Neuronal stem cell (in vitro differentiated cells): ENCODE results near the gene BTNL9.

Experiments
- DNase-seq: peaks from one replicate; pipeline ENCODE4 v3.0.0-alpha.2; 2013; ENCODE audit warnings: low spot score
- H2AFZ ChIP-seq: one replicate; pipeline ENCODE4 v1.6.1; 2013; ENCODE audit warnings: mild to moderate bottlenecking, low read length, inconsistent platforms
- H2AK5ac ChIP-seq: 2 replicates; pipeline ENCODE4 v1.6.1; 2013; ENCODE audit warnings: low read depth, mild to moderate bottlenecking, inconsistent platforms, low read length, moderate library complexity, mixed read lengths
- H2BK120ac ChIP-seq: 2 replicates; pipeline ENCODE4 v1.6.1; 2013; ENCODE audit warnings: low read depth, mild to moderate bottlenecking, inconsistent platforms, low read length, moderate library complexity, mixed read lengths
- H2BK12ac ChIP-seq: one replicate; pipeline ENCODE4 v1.6.1; 2013; ENCODE audit warnings: low read length, inconsistent platforms
- H2BK15ac ChIP-seq: 2 replicates; pipeline ENCODE4 v1.6.1; 2013; ENCODE audit warnings: mild to moderate bottlenecking, low read length, inconsistent platforms, mixed read lengths
- H2BK5ac ChIP-seq: one replicate; pipeline ENCODE4 v1.6.1; 2013; ENCODE audit warnings: inconsistent platforms, mild to moderate bottlenecking, low read length, moderate library complexity
- H3K14ac ChIP-seq: one replicate; pipeline ENCODE4 v1.6.1; 2013; ENCODE audit warnings: low read length, inconsistent platforms
- H3K18ac ChIP-seq: 2 replicates; pipeline ENCODE4 v1.6.1; 2013; ENCODE audit warnings: low read length, inconsistent platforms
- H3K23ac ChIP-seq: 2 replicates; pipeline ENCODE4 v1.6.1; 2013; ENCODE audit warnings: low read depth, mild to moderate bottlenecking, mixed read lengths, low read length, inconsistent platforms; ENCODE audit not compliant: poor library complexity
- H3K27ac ChIP-seq: replicated peaks from 3 replicates; pipeline ENCODE4 v1.5.1; 2013; ENCODE audit warnings: low read length, inconsistent platforms
- H3K27me3 ChIP-seq, 3 experiments: 2 replicates each; pipeline ENCODE4 v1.6.1; 2013; ENCODE audit warnings: low read length in 3 of 3, mild to moderate bottlenecking in 2 of 3, inconsistent platforms in 1 of 3, low read depth in 1 of 3, mixed read lengths in 1 of 3, moderate library complexity in 1 of 3; ENCODE audit not compliant: control insufficient read depth in 3 of 3, insufficient read depth in 3 of 3
- H3K36me3 ChIP-seq, 2 donors: replicated peaks in 1 of 2; 2 replicates each; pipeline ENCODE4 v1.6.1; 2013; ENCODE audit warnings: low read length in 2 of 2; ENCODE audit not compliant: control insufficient read depth in 2 of 2, insufficient read depth in 2 of 2
- H3K4ac ChIP-seq: 2 replicates; pipeline ENCODE4 v1.6.1; 2013; ENCODE audit warnings: inconsistent platforms, mild to moderate bottlenecking, low read length, moderate library complexity
- H3K4me1 ChIP-seq, 2 donors: 1 replicate in 1 of 2; 2 replicates in 1 of 2; pipeline ENCODE4 v1.6.1; 2013; ENCODE audit warnings: low read length in 2 of 2, low read depth in 1 of 2; ENCODE audit not compliant: control insufficient read depth in 2 of 2, insufficient read depth in 1 of 2
- H3K4me2 ChIP-seq: one replicate; pipeline ENCODE4 v1.6.1; 2013; ENCODE audit warnings: mild to moderate bottlenecking, low read length, inconsistent platforms; ENCODE audit not compliant: insufficient read depth, poor library complexity, severe bottlenecking
- H3K4me3 ChIP-seq, 2 donors: 2 replicates each; pipeline ENCODE4 v1.5.1; 2013; ENCODE audit warnings: low read length in 2 of 2, mild to moderate bottlenecking in 2 of 2, inconsistent platforms in 1 of 2, moderate library complexity in 1 of 2
- H3K79me1 ChIP-seq: one replicate; pipeline ENCODE4 v1.6.1; 2013; ENCODE audit warnings: low read depth, mild to moderate bottlenecking, inconsistent platforms, low read length, moderate library complexity
- H3K9ac ChIP-seq: one replicate; pipeline ENCODE4 v1.6.1; 2013; ENCODE audit warnings: mild to moderate bottlenecking, low read depth, low read length, inconsistent platforms; ENCODE audit not compliant: poor library complexity
- H3K9me3 ChIP-seq, 2 donors: replicated peaks in 1 of 2; 2 replicates each; pipeline versions ENCODE3 to v1.6.1; 2013; ENCODE audit warnings: low read length in 2 of 2, mild to moderate bottlenecking in 2 of 2, inconsistent platforms in 1 of 2, low read depth in 1 of 2, mixed read lengths in 1 of 2, moderate library complexity in 1 of 2; ENCODE audit not compliant: control insufficient read depth in 2 of 2, insufficient read depth in 1 of 2
- H4K8ac ChIP-seq: one replicate; pipeline ENCODE4 v1.6.1; 2013; ENCODE audit warnings: low read depth, mild to moderate bottlenecking, inconsistent platforms, low read length, moderate library complexity
- H4K91ac ChIP-seq: one replicate; pipeline ENCODE4 v1.6.1; 2013; ENCODE audit warnings: low read length, low read depth, mild to moderate bottlenecking, inconsistent platforms; ENCODE audit not compliant: poor library complexity
- WGBS, 2 donors: extraction: QIAGEN DNeasy Blood & Tissue Kit; methylation state at CpG; one replicate each; pipeline ENCODE4 v1.1.7; 2013; ENCODE audit warnings: missing lambda C conversion rate in 2 of 2, mixed read lengths in 1 of 2; ENCODE audit not compliant: insufficient read length in 2 of 2, insufficient replicate concordance in 1 of 2; ENCODE audit errors: extremely low coverage in 2 of 2; 5-methylcytosine and 5-hydroxymethylcytosine counted together

BTNL9 gene

GRCh38 chr5:181076920-181077319 is 36.9 kb downstream of the BTNL9 start:
- H3K79me1 ChIP-seq: no peaks in the 10 kb centered on the region
- H3K27ac ChIP-seq: no peak overlapping the region
- no peak overlapping the region for H2BK120ac ChIP-seq
- no peak for DNase-seq
- no peak overlapping the region for H2BK12ac ChIP-seq
- no peak overlapping the region for H3K9ac ChIP-seq
- no peak overlapping the region for H2BK15ac ChIP-seq
- H3K9me3 ChIP-seq: peaks cover 4% of the 10 kb centered on the region in 2 donors
- no peak overlapping the region for H3K23ac ChIP-seq
- no peak overlapping the region for H4K91ac ChIP-seq
- H2BK5ac ChIP-seq: no peak overlapping the region
- no peak overlapping the region for H3K4me3 ChIP-seq
- no peaks in the 10 kb centered on the region for H3K27me3 ChIP-seq
- no peak overlapping the region for H2AFZ ChIP-seq
- H3K4ac ChIP-seq: no peak overlapping the region
- H3K18ac ChIP-seq: no peak overlapping the region
- no peak overlapping the region for H3K14ac ChIP-seq
- no peak overlapping the region for H2AK5ac ChIP-seq
- H3K36me3 ChIP-seq: no peaks in the 10 kb centered on the region
- H3K4me2 ChIP-seq: no peak overlapping the region
- no peaks in the 10 kb centered on the region for H3K4me1 ChIP-seq
- H4K8ac ChIP-seq: no peak overlapping the region

GRCh38 chr5:181081989-181082388 is 41.9 kb downstream of the BTNL9 start:
- H4K8ac ChIP-seq: no peak overlapping the region
- no peak overlapping the region for H3K4ac ChIP-seq
- H2BK5ac ChIP-seq: no peak overlapping the region
- H3K4me3 ChIP-seq: no peak overlapping the region
- no peak overlapping the region for H2BK120ac ChIP-seq
- peaks cover 3 to 6% of the 10 kb centered on the region in 2 donors for H3K4me1 ChIP-seq
- H2BK15ac ChIP-seq: no peak overlapping the region
- H2AK5ac ChIP-seq: no peak overlapping the region
- no peak overlapping the region for H3K14ac ChIP-seq
- H3K9ac ChIP-seq: no peak overlapping the region
- H3K9me3 ChIP-seq: no peaks in the 10 kb centered on the region
- no peaks in the 10 kb centered on the region for H3K36me3 ChIP-seq
- no peak overlapping the region for H3K4me2 ChIP-seq
- DNase-seq: no peak
- no peak overlapping the region for H2AFZ ChIP-seq
- no peak overlapping the region for H3K18ac ChIP-seq
- H2BK12ac ChIP-seq: no peak overlapping the region
- no peak overlapping the region for H4K91ac ChIP-seq
- H3K27ac ChIP-seq: no peak overlapping the region
- peaks cover 0 to 25% (median 10%) of the 10 kb centered on the region in 3 experiments for H3K27me3 ChIP-seq
- no peaks in the 10 kb centered on the region for H3K79me1 ChIP-seq
- no peak overlapping the region for H3K23ac ChIP-seq

GRCh38 chr5:181084621-181085195 is 44.6 kb downstream of the BTNL9 start:
- H3K79me1 ChIP-seq: no peaks in the 10 kb centered on the region
- no peak overlapping the region for H2BK120ac ChIP-seq
- H3K14ac ChIP-seq: no peak overlapping the region
- no peak overlapping the region for H3K9ac ChIP-seq
- peak overlapping the region; percentile 31 for H3K18ac ChIP-seq
- no peak overlapping the region for H3K4me2 ChIP-seq
- no peak overlapping the region for H2BK15ac ChIP-seq
- H3K27me3 ChIP-seq: peaks cover 0 to 25% (median 10%) of the 10 kb centered on the region in 3 experiments
- peak overlapping the region; percentile 39 for H2BK5ac ChIP-seq
- no peak overlapping the region for H2AFZ ChIP-seq
- H3K4me1 ChIP-seq: peaks cover 6 to 7% of the 10 kb centered on the region in 2 donors
- H4K91ac ChIP-seq: peak overlapping the region; percentile 17
- no peaks in the 10 kb centered on the region for H3K36me3 ChIP-seq
- peaks cover 0 to 3% of the 10 kb centered on the region in 2 donors for H3K9me3 ChIP-seq
- H3K23ac ChIP-seq: no peak overlapping the region
- H3K27ac ChIP-seq: no peak overlapping the region
- H3K4me3 ChIP-seq: no peak overlapping the region
- H2AK5ac ChIP-seq: peak overlapping the region; percentile 28
- H3K4ac ChIP-seq: no peak overlapping the region
- peak overlapping the region; percentile 92 for H4K8ac ChIP-seq
- no CpG with 5 or more reads among the region's 18 CpGs for WGBS, 2 donors
- no peak for DNase-seq
- H2BK12ac ChIP-seq: no peak overlapping the region

GRCh38 chr5:181086026-181086883 is 46.2 kb downstream of the BTNL9 start:
- Histone ChIP-seq H3K36me3 (no peaks in the 10 kb centered on the region), H2BK120ac (no peak overlapping the region), H4K91ac (no peak overlapping the region), H3K9me3 (peaks cover 0 to 3% of the 10 kb centered on the region in 2 donors), H3K27ac (no peak overlapping the region), H2BK5ac (no peak overlapping the region), H3K79me1 (no peaks in the 10 kb centered on the region), H3K4me3 (no peak overlapping the region), H3K4ac (peak overlapping the region; percentile 53), H2AK5ac (no peak overlapping the region), H3K27me3 (peaks cover 0 to 25% (median 10%) of the 10 kb centered on the region in 3 experiments), H3K4me2 (no peak overlapping the region), H2AFZ (peak overlapping the region; percentile 59), H2BK15ac (no peak overlapping the region), H3K9ac (no peak overlapping the region), H3K18ac (peak overlapping the region; percentile 64), H3K4me1 (peaks cover 6 to 7% of the 10 kb centered on the region in 2 donors), H3K14ac (no peak overlapping the region), H3K23ac (no peak overlapping the region), H4K8ac (no peak overlapping the region), H2BK12ac (no peak overlapping the region)
- no peak for DNase-seq
- no CpG with 5 or more reads among the region's 17 CpGs for WGBS, 2 donors
